Small intestine (tissue), 7 donors: ENCODE data around the gene ASB5. TPM values are rescaled to one million over a fixed set of nuclear protein-coding genes. Genes with fewer than 3 reads are reported as not detected.
A peak's percentile ranks its signal among the peaks of the same experiment; 100 is the strongest.

ENCODE experiments used
- DNase-seq, 2 donors: peaks; one replicate each; pipeline versions ENCODE4 v3.0.0 to v3.0.0-alpha.2; 2013
- FAIRE-seq: peaks from 2 replicates; lab custom pipeline; 2012; peaks lifted over from hg19 to GRCh38; lab: Jason Lieb, UNC
- H3K27ac ChIP-seq, 3 donors: one replicate each; pipeline ENCODE4 v1.5.1; 2013; ENCODE audit warnings: low read length in 2 of 3, mild to moderate bottlenecking in 2 of 3, control low read depth in 1 of 3, inconsistent platforms in 1 of 3, low read depth in 1 of 3, moderate library complexity in 1 of 3
- H3K27me3 ChIP-seq, 3 donors: one replicate each; pipeline ENCODE4 v1.6.1; 2013; ENCODE audit warnings: low read length in 3 of 3, inconsistent platforms in 1 of 3; ENCODE audit not compliant: control insufficient read depth in 3 of 3, insufficient read depth in 3 of 3
- H3K36me3 ChIP-seq, 3 donors: one replicate each; pipeline ENCODE4 v1.6.1; 2013; ENCODE audit warnings: low read length in 3 of 3, inconsistent platforms in 1 of 3, low read depth in 1 of 3, mild to moderate bottlenecking in 1 of 3, moderate library complexity in 1 of 3; ENCODE audit not compliant: control insufficient read depth in 3 of 3, insufficient read depth in 2 of 3
- H3K4me1 ChIP-seq, 3 donors: one replicate each; pipeline ENCODE4 v1.6.1; 2013; ENCODE audit warnings: low read length in 2 of 3, inconsistent platforms in 1 of 3, low read depth in 1 of 3, mild to moderate bottlenecking in 1 of 3, moderate library complexity in 1 of 3; ENCODE audit not compliant: control insufficient read depth in 3 of 3, insufficient read depth in 2 of 3
- H3K4me3 ChIP-seq, 3 donors: one replicate each; pipeline ENCODE4 v1.5.1; 2013; ENCODE audit warnings: low read length in 3 of 3, control low read depth in 1 of 3, inconsistent platforms in 1 of 3, low read depth in 1 of 3, mild to moderate bottlenecking in 1 of 3, moderate library complexity in 1 of 3
- H3K9me3 ChIP-seq, 2 donors: one replicate each; pipeline ENCODE4 v1.6.1; 2013; ENCODE audit warnings: low read depth in 1 of 2, low read length in 1 of 2; ENCODE audit not compliant: control insufficient read depth in 2 of 2, insufficient read depth in 1 of 2
- WGBS, 3 donors: extraction: QIAGEN DNeasy Blood & Tissue Kit; methylation state at CpG; one replicate each; pipeline ENCODE4 v1.1.7; 2013; 5-methylcytosine and 5-hydroxymethylcytosine counted together
- polyA plus RNA-seq, 4 donors: library from polyadenylated mRNA; stranded (reverse) in 3 of 4; unstranded in 1 of 4; fragments of 200-250 nt in 3 of 4; fragments of 120-200 nt in 1 of 4; gene quantifications; one replicate each; pipeline versions ENCODE4 v1.2.1 to v1.2.3, GENCODE V29; 2013
- donor health status: healthy with polysubstance abuse.
- donor health status: control.
- donor health status: control.
- donor health status: Bipolar disorder and iron deficiency.
- donor health status: healthy.

ASB5 gene
- polyA plus RNA-seq, 4 donors = 0.01 to 2.0 (median 0.52) TPM

DNA sequence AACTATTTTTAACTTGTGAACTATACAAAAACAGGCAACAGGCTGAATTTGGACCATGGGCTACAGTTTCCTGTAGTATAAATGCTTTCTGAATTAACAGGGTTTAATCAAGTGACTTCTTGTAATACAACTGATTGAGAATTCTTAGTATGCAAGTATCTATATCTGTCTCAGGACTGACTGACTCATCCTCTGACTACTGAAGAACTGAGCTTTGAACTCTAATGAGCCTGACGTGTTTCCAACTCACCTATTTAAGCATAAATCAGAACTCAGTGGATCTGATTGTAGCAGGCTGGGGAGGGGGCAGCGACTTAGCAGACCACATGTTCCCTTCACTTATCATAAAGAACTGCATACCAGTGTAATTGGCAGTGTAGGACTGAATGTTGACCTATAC is 81.4 kb downstream of the ASB5 start:
- 23 to 60% (median 47%) methylated on average over 2 of the region's 2 CpGs for WGBS, 3 donors
- no peak overlapping the region for H3K27ac ChIP-seq
- DNase-seq = peak in 1 of 2 donors; percentile 7
- H3K4me3 ChIP-seq = no peak overlapping the region
- no peaks in the 10 kb centered on the region for H3K36me3 ChIP-seq
- no peaks in the 10 kb centered on the region for H3K4me1 ChIP-seq
- H3K9me3 ChIP-seq = no peaks in the 10 kb centered on the region
- no peak for FAIRE-seq
- H3K27me3 ChIP-seq = peaks cover 0 to 4% (median 0%) of the 10 kb centered on the region in 3 donors

DNA sequence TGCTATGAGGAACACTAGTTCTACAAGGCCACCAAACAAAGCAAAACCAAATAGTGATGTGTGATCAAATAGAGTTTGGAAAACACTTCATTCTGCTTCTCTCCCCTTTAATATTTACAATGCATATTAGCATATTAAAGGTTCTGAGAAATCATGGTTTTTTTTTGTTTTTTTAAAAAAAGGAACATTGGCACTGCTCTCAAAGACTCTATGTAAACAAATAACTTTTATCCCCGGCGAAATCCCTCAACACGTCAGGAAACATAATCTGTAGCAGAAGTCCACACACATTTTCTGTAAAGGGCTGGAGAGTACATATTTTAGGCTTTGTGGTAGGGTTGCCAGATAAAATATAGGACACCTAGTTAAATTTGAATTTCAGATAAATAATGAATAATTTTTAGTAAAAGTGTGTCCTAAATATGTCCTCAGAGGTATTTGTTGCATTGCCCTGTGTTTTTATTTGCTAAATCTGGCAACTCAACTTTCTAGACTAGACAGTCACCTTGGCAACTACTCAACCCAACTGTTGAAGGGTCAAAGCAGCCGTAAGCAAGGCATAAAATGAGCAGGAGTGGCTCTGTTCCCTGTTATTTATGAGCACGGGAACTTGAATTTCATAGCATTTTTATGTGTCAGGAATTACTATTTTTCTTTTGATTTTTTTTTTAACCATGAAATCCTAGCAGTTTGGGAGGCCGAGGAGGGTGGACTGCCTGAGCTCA is 82.2 kb downstream of the ASB5 start:
- 67 to 77% (median 72%) methylated on average over 6 of the region's 6 CpGs for WGBS, 3 donors
- Histone ChIP-seq H3K4me1 (no peaks in the 10 kb centered on the region), H3K36me3 (no peaks in the 10 kb centered on the region), H3K4me3 (no peak overlapping the region), H3K27ac (no peak overlapping the region), H3K27me3 (peaks cover 0 to 4% (median 0%) of the 10 kb centered on the region in 3 donors), H3K9me3 (no peaks in the 10 kb centered on the region)
- no peak for FAIRE-seq
- DNase-seq = no peak

DNA sequence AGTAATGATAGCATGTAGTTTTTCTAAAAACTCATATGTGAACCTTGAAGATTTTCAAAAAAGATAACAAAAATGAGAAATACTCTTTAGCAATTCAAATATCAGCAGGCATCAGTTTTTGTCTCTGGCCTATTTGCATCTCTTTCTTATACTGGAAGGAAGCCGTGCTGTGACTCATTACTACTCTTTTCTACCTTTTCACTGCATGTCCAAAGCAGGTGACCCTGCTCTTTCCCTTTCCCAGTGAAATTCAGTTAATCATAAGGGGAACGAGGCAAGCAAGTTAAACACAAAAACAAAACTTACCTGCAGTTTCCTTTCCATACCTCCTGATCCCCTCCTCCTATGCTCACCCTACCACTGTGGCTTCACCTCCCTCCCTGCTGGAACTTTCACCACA is 83.0 kb downstream of the ASB5 start:
- H3K4me3 ChIP-seq = no peak overlapping the region
- H3K9me3 ChIP-seq = no peaks in the 10 kb centered on the region
- H3K27ac ChIP-seq = no peak overlapping the region
- peaks cover 0 to 4% (median 0%) of the 10 kb centered on the region in 3 donors for H3K27me3 ChIP-seq
- DNase-seq (no peak), FAIRE-seq (no peak)
- 56 to 72% (median 57%) methylated on average over 2 of the region's 2 CpGs for WGBS, 3 donors
- H3K4me1 ChIP-seq = no peaks in the 10 kb centered on the region
- H3K36me3 ChIP-seq = no peaks in the 10 kb centered on the region

DNA sequence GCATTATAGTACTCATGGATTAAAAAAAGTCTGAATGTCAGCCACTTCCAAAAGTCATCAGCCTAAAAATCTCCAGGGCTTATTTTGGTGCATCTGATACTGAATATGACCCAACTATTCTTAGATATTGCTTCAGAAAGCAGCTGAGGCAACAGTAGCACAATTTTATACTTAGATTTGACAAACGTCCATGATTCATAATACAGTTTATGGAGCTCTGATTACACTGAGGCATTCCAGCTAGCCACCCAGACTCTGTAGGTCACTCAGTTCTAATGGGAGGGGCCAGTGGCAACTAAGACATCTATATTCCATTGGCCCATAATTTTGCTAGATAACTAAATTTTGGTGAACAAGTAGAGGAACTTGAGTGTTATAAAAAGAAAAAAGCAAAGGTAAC is 84.0 kb downstream of the ASB5 start:
- FAIRE-seq = no peak
- H3K4me3 ChIP-seq = no peak overlapping the region
- H3K4me1 ChIP-seq = no peaks in the 10 kb centered on the region
- H3K9me3 ChIP-seq = no peaks in the 10 kb centered on the region
- 15 to 39% (median 32%) methylated on average over 1 of the region's 1 CpG for whole genome bisulfite sequencing, 3 donors
- DNase-seq = no peak
- H3K27ac ChIP-seq = no peak overlapping the region
- peaks cover 0 to 4% (median 0%) of the 10 kb centered on the region in 3 donors for H3K27me3 ChIP-seq
- no peaks in the 10 kb centered on the region for H3K36me3 ChIP-seq

Other genes with a start within 250 kb of the ASB5 start
- gene WDR17, start 203.4 kb downstream of the ASB5 start, polyA plus RNA-seq = 1 to 10 TPM in 1 of 4 donors, under 1 TPM in 1, not detected in 2; 0.45 to 1.1 TPM
- under 1 TPM in 1 of 4 donors, not detected in 3; 0.07 TPM for gene SPATA4, start 73.6 kb downstream of the ASB5 start, polyA plus RNA-seq
- gene SPCS3, start 50.7 kb upstream of the ASB5 start, polyA plus RNA-seq = 10 to 100 TPM; 11.9 to 58.0 (median 27.2) TPM